Chondrocyte (in vitro differentiated cells): Measurements from ENCODE around the gene GATA6. TPM values are rescaled to one million over a fixed set of nuclear protein-coding genes. Genes with fewer than 3 reads are reported as not detected.
A peak's percentile ranks its signal among the peaks of the same experiment; 100 is the strongest.

ENCODE experiments used
- DNase-seq: peaks from one replicate; pipeline ENCODE4 v3.0.0; 2021; ENCODE audit warnings: mixed read lengths, low spot score
- H3K27ac Mint-ChIP-seq: one replicate; pipeline ENCODE4 v1.8.0; 2021; ENCODE audit warnings: mild to moderate bottlenecking, moderate library complexity, mixed read lengths; ENCODE audit not compliant: unreplicated experiment
- H3K27me3 Mint-ChIP-seq: 2 replicates; pipeline ENCODE4 v1.8.0; 2021; ENCODE audit warnings: low read depth, mixed read lengths
- H3K36me3 Mint-ChIP-seq: 2 replicates; pipeline ENCODE4 v1.8.0; 2021; ENCODE audit warnings: low read depth, mixed read lengths
- H3K4me1 Mint-ChIP-seq: 2 replicates; pipeline ENCODE4 v1.8.0; 2021; ENCODE audit warnings: low read depth, mild to moderate bottlenecking, mixed read lengths
- H3K4me3 Mint-ChIP-seq: one replicate; pipeline ENCODE4 v1.8.0; 2021; ENCODE audit warnings: mild to moderate bottlenecking, moderate library complexity, mixed read lengths; ENCODE audit not compliant: unreplicated experiment
- H3K9me3 Mint-ChIP-seq: 2 replicates; pipeline ENCODE4 v1.8.0; 2021; ENCODE audit warnings: low read depth, mixed read lengths
- total RNA-seq: library from RNA; stranded (reverse); gene quantifications from 3 replicates; pipeline ENCODE4 v1.2.1, GENCODE V29; 2021
- TF ChIP-seq, protein P1 (sequence below): fragments of 200-600 bp; sonication (generic); IDR thresholded peaks from 2 replicates; pipeline ENCODE4 v1.5.0; 2021; ENCODE audit warnings: antibody characterized with exemption, mild to moderate bottlenecking, moderate library complexity

The GATA6 gene
- total RNA-seq, 1 donor from 2014 or later, result 13.1 TPM

DNA sequence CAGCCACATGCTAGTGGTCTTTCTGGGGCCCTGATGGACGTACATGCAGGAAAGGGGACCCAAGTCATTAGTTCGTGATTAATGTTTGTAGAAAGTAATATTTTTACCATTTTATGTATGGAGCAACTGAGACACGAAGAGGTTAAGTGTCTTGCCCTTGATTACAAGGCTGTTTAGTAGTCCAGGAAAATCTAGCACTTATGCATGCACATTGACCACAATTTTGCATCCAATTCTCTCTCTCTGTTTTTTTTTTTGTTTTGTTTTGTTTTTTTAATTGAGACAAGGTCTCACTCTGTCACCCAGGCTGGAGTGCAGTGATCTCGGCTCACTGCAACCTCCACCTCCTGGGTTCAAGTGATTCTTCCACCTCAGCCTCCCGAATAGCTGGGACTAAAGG lies 8.3 kb upstream of the GATA6 start:
- DNase-seq, result no peak
- H3K4me3 Mint-ChIP-seq, result no peak overlapping the region
- H3K27ac Mint-ChIP-seq, result no peak overlapping the region
- no peaks in the 10 kb centered on the region for H3K9me3 Mint-ChIP-seq
- TF ChIP-seq, protein P1, sequence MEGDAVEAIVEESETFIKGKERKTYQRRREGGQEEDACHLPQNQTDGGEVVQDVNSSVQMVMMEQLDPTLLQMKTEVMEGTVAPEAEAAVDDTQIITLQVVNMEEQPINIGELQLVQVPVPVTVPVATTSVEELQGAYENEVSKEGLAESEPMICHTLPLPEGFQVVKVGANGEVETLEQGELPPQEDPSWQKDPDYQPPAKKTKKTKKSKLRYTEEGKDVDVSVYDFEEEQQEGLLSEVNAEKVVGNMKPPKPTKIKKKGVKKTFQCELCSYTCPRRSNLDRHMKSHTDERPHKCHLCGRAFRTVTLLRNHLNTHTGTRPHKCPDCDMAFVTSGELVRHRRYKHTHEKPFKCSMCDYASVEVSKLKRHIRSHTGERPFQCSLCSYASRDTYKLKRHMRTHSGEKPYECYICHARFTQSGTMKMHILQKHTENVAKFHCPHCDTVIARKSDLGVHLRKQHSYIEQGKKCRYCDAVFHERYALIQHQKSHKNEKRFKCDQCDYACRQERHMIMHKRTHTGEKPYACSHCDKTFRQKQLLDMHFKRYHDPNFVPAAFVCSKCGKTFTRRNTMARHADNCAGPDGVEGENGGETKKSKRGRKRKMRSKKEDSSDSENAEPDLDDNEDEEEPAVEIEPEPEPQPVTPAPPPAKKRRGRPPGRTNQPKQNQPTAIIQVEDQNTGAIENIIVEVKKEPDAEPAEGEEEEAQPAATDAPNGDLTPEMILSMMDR, result no peak
- peaks cover 6% of the 10 kb centered on the region for H3K4me1 Mint-ChIP-seq
- H3K27me3 Mint-ChIP-seq, result peaks cover 65% of the 10 kb centered on the region
- peaks cover 1% of the 10 kb centered on the region for H3K36me3 Mint-ChIP-seq

DNA sequence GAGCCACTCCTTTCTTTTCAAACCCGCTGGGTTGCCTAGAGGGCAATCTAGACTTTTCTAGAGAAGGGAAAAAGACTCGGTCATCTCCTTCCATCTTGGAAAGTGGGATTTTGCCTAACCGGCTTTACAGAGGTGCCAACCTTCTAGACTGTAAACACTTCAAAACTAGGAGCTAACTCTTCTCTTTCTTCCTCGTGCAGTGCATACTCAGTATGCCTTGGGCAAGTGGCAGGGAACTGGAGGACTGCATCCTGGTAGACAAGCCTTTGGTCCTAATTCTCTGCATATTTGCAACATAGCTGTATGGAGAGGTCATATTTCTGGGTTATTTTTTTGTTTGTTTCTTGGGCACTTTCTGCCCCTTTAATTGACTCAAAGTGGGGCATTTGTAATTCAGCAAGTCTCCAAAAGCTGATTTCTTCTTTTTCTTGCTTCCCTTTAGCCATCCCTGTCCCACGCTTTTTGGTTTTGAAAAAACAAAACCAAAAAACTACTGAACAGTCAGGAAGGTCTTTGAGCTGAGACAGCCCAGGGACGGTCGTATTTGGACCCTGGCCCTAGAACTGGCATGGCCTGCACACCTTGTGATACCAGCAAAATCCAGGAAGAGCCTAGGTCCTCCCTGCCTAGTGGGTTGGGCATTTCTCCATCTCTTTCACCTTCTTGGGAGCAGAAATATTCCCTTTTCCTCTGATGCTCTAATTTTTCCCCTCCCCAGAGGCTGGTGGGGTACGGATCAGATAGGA lies 5.8 kb upstream of the GATA6 start:
- Mint-ChIP-seq H3K27ac (no peak overlapping the region), H3K36me3 (peaks cover 1% of the 10 kb centered on the region), H3K27me3 (peaks cover 80% of the 10 kb centered on the region), H3K4me1 (peaks cover 19% of the 10 kb centered on the region), H3K4me3 (no peak overlapping the region), H3K9me3 (no peaks in the 10 kb centered on the region)
- TF ChIP-seq, protein P1, result no peak
- DNase-seq, result no peak

DNA sequence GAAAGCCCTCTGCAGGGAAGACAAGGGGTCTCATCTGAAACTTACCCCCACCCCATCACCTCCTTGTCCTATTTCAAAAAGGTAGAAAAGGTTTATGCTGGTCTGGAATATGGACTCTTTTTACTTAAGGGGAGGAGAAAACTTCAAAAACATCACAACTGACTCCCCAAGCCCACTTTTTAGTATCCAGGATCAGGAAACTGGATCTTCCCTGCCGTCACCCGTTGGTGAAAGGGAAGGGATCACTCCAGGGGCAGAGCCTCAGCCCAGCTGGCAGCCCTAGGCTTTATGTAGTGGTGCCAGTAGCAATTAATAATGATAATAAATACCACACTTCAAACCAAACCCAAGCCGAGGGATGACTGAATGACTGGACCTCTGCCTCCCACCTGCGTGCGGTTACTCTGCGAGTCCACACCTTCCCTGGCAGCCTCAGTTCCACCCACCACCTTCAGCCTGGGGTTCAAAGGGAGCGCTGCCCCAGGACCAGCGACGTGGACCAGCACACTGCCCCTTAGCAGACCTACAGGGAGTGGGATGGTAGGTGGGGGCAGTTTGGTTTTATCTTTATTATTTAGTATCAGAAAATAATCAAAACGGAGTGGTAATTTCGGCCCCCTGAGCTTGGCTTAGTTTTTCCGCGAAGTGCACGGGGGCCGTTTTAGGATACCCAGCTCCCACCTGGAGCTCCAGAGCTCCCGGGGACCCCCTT lies 4.9 kb upstream of the GATA6 start:
- H3K36me3 Mint-ChIP-seq, result peaks cover 1% of the 10 kb centered on the region
- no peak for DNase-seq
- TF ChIP-seq, protein P1, result no peak
- peaks cover 24% of the 10 kb centered on the region for H3K4me1 Mint-ChIP-seq
- H3K27me3 Mint-ChIP-seq, result peaks cover 75% of the 10 kb centered on the region
- no peaks in the 10 kb centered on the region for H3K9me3 Mint-ChIP-seq
- no peak overlapping the region for H3K4me3 Mint-ChIP-seq
- no peak overlapping the region for H3K27ac Mint-ChIP-seq

DNA sequence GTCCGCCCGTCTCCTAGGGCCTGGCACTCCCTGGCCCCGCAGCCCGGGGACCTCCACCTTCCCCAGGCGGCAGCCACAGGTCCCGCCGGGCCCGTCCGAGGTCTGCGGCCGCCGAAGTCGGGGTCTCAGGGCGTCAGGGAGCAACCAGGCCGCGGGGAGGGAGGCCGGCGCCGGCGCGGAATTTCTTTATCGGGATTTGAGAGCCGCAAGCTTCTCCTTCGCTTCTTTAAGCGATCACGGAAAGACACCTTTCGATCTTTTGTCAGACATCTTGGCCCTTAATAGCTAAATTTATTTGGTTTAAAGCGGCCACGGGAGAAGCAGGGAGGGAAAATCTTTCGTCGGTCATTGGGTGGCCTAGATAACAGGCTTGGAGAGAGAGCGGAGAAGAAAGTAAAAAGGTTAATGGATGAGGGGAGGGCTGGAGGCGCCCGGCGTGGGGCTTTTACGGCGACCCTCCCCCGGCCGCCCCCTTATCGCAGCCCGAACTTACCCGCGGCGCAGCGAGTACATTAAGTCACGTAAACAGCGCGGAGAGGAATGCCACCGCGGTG lies 4.3 kb upstream of the GATA6 start:
- H3K4me3 Mint-ChIP-seq, result peak overlapping the region; percentile 56
- peaks cover 1% of the 10 kb centered on the region for H3K36me3 Mint-ChIP-seq
- TF ChIP-seq, protein P1, result no peak
- H3K27me3 Mint-ChIP-seq, result peaks cover 70% of the 10 kb centered on the region
- no peak overlapping the region for H3K27ac Mint-ChIP-seq
- H3K9me3 Mint-ChIP-seq, result no peaks in the 10 kb centered on the region
- no peak for DNase-seq
- peaks cover 24% of the 10 kb centered on the region for H3K4me1 Mint-ChIP-seq

DNA sequence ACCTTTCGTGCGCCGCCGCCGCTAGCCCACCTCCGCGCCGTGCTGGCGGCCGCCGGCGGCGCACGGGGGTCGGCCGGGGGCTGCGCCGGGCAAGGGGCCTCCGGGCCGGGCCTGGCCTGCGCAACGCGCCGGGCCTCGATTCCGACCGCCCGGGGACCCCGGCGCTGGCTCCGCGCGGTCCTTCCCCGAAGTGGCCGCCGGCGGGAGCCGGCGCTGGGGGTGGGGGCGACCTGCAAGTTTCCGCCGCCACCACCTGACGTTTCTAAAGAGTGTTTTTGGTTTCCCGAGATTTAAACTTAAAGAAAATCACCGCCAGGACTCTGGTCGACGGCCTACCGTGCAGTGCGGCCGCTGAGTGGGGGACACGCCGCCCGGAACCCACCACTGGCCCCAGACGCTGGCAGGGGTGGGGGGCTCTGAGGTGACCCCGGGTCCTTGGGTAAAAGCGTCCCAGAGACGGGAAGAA lies 3.8 kb upstream of the GATA6 start:
- H3K27ac Mint-ChIP-seq, result no peak overlapping the region
- no peak overlapping the region for H3K4me3 Mint-ChIP-seq
- DNase-seq, result no peak
- TF ChIP-seq, protein P1, result no peak
- H3K36me3 Mint-ChIP-seq, result peaks cover 1% of the 10 kb centered on the region
- H3K4me1 Mint-ChIP-seq, result peaks cover 26% of the 10 kb centered on the region
- peaks cover 67% of the 10 kb centered on the region for H3K27me3 Mint-ChIP-seq
- H3K9me3 Mint-ChIP-seq, result no peaks in the 10 kb centered on the region
